ENCODE data around the gene PRDM16.

DNA sequence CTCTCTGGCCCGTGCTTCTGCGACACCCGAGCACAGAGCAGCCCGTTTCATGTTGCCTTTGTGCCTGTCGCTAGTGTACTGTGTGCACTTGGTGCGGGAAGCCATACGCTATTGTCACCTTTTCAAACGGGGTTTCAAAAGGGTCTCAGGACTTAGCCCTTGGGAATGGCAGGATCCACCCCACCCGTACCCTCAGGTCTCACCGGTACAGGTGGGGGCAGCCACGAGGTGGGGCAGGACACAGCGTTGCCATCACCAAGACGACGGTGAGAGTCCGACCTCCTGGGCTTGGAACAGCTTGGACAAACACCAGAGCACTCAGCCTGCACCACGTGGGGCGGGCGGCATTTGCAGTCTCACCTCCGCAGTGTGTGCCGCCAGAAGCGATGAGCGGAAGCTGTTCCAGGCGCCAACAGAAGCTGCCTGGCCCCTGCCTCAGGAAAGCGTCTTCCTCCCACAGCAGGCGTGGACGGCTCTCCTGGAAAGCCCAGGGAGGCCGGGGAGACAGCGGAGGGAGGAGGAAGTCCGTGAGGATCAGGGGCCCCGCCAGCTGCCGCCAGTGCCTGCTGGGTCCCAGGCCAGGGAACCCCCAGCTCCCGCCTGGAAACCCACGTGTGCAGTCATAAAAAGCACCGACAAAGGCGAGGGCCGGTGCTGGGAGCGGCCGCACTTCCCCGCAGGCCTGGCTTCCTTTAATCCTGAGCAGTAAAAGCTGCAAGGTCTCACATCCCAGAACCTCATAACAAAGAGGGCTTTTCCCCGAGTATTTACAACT lies 254.2 kb downstream of the PRDM16 start:
- TF ChIP-seq, protein P1, sequence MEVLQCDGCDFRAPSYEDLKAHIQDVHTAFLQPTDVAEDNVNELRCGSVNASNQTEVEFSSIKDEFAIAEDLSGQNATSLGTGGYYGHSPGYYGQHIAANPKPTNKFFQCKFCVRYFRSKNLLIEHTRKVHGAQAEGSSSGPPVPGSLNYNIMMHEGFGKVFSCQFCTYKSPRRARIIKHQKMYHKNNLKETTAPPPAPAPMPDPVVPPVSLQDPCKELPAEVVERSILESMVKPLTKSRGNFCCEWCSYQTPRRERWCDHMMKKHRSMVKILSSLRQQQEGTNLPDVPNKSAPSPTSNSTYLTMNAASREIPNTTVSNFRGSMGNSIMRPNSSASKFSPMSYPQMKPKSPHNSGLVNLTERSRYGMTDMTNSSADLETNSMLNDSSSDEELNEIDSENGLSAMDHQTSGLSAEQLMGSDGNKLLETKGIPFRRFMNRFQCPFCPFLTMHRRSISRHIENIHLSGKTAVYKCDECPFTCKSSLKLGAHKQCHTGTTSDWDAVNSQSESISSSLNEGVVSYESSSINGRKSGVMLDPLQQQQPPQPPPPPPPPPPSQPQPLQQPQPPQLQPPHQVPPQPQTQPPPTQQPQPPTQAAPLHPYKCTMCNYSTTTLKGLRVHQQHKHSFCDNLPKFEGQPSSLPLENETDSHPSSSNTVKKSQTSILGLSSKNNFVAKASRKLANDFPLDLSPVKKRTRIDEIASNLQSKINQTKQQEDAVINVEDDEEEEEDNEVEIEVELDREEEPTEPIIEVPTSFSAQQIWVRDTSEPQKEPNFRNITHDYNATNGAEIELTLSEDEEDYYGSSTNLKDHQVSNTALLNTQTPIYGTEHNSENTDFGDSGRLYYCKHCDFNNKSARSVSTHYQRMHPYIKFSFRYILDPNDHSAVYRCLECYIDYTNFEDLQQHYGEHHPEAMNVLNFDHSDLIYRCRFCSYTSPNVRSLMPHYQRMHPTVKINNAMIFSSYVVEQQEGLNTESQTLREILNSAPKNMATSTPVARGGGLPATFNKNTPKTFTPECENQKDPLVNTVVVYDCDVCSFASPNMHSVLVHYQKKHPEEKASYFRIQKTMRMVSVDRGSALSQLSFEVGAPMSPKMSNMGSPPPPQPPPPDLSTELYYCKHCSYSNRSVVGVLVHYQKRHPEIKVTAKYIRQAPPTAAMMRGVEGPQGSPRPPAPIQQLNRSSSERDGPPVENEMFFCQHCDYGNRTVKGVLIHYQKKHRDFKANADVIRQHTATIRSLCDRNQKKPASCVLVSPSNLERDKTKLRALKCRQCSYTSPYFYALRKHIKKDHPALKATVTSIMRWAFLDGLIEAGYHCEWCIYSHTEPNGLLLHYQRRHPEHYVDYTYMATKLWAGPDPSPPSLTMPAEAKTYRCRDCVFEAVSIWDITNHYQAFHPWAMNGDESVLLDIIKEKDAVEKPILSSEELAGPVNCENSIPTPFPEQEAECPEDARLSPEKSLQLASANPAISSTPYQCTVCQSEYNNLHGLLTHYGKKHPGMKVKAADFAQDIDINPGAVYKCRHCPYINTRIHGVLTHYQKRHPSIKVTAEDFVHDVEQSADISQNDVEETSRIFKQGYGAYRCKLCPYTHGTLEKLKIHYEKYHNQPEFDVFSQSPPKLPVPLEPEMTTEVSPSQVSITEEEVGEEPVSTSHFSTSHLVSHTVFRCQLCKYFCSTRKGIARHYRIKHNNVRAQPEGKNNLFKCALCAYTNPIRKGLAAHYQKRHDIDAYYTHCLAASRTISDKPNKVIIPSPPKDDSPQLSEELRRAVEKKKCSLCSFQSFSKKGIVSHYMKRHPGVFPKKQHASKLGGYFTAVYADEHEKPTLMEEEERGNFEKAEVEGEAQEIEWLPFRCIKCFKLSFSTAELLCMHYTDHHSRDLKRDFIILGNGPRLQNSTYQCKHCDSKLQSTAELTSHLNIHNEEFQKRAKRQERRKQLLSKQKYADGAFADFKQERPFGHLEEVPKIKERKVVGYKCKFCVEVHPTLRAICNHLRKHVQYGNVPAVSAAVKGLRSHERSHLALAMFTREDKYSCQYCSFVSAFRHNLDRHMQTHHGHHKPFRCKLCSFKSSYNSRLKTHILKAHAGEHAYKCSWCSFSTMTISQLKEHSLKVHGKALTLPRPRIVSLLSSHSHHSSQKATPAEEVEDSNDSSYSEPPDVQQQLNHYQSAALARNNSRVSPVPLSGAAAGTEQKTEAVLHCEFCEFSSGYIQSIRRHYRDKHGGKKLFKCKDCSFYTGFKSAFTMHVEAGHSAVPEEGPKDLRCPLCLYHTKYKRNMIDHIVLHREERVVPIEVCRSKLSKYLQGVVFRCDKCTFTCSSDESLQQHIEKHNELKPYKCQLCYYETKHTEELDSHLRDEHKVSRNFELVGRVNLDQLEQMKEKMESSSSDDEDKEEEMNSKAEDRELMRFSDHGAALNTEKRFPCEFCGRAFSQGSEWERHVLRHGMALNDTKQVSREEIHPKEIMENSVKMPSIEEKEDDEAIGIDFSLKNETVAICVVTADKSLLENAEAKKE (CRISPR knock-in tag; IDR thresholded peaks at IDR 0.05): no peak
- TF ChIP-seq EZH2phosphoT487 (IDR thresholded peaks at IDR 0.05; ENCODE audit: unreplicated experiment) (no peak), POLR2AphosphoS5 (IDR thresholded peaks at IDR 0.05; ENCODE audit: low read depth) (no peak)
- TF ChIP-seq, protein P2, sequence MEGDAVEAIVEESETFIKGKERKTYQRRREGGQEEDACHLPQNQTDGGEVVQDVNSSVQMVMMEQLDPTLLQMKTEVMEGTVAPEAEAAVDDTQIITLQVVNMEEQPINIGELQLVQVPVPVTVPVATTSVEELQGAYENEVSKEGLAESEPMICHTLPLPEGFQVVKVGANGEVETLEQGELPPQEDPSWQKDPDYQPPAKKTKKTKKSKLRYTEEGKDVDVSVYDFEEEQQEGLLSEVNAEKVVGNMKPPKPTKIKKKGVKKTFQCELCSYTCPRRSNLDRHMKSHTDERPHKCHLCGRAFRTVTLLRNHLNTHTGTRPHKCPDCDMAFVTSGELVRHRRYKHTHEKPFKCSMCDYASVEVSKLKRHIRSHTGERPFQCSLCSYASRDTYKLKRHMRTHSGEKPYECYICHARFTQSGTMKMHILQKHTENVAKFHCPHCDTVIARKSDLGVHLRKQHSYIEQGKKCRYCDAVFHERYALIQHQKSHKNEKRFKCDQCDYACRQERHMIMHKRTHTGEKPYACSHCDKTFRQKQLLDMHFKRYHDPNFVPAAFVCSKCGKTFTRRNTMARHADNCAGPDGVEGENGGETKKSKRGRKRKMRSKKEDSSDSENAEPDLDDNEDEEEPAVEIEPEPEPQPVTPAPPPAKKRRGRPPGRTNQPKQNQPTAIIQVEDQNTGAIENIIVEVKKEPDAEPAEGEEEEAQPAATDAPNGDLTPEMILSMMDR (conservative IDR thresholded peaks at IDR 0.05; ENCODE audit: low read depth in 2 of 2): no peak
- TF ChIP-seq, protein P3, sequence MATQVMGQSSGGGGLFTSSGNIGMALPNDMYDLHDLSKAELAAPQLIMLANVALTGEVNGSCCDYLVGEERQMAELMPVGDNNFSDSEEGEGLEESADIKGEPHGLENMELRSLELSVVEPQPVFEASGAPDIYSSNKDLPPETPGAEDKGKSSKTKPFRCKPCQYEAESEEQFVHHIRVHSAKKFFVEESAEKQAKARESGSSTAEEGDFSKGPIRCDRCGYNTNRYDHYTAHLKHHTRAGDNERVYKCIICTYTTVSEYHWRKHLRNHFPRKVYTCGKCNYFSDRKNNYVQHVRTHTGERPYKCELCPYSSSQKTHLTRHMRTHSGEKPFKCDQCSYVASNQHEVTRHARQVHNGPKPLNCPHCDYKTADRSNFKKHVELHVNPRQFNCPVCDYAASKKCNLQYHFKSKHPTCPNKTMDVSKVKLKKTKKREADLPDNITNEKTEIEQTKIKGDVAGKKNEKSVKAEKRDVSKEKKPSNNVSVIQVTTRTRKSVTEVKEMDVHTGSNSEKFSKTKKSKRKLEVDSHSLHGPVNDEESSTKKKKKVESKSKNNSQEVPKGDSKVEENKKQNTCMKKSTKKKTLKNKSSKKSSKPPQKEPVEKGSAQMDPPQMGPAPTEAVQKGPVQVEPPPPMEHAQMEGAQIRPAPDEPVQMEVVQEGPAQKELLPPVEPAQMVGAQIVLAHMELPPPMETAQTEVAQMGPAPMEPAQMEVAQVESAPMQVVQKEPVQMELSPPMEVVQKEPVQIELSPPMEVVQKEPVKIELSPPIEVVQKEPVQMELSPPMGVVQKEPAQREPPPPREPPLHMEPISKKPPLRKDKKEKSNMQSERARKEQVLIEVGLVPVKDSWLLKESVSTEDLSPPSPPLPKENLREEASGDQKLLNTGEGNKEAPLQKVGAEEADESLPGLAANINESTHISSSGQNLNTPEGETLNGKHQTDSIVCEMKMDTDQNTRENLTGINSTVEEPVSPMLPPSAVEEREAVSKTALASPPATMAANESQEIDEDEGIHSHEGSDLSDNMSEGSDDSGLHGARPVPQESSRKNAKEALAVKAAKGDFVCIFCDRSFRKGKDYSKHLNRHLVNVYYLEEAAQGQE (IDR thresholded peaks at IDR 0.05; ENCODE audit: unreplicated experiment): no peak

Data from GM23338 (cell line).